Measurements from ENCODE around the gene PRAME.

DNA sequence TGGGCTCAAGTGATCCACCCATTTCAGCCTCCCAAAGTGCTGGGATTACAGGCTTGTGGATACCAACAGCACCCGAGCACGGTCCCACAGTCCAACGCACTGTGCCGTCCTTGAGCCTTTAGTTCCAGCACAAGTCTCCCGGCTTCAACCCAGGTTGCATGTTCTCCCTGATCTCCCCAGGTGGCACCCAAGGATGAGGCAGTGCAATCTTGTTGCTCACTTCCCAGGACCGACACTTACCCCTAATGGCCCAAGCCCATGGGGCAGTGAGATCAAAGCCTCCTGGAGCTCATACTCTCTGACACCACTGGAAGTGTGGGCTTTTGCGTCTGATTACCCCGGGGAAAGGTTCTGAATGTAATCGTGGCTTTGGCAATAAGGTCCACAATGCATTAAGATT is 3.5 kb downstream of the PRAME start:
- TF ChIP-seq EZH2 (IDR thresholded peaks at IDR 0.05; ENCODE audit: low read depth, unreplicated experiment) (no peak), CTCF (conservative IDR thresholded peaks at IDR 0.05; ENCODE audit: low read depth in 2 of 2) (no peak), ZNF114 (CRISPR knock-in tag; IDR thresholded peaks at IDR 0.05) (no peak), POLR2AphosphoS5 (IDR thresholded peaks at IDR 0.05; ENCODE audit: low read depth) (no peak), CREB1 (CRISPR knock-in tag; IDR thresholded peaks at IDR 0.05; ENCODE audit: low read depth) (no peak), REST (IDR thresholded peaks at IDR 0.05; ENCODE audit: unreplicated experiment) (no peak), EZH2phosphoT487 (IDR thresholded peaks at IDR 0.05; ENCODE audit: unreplicated experiment) (no peak), JUNB (IDR thresholded peaks at IDR 0.05; ENCODE audit: unreplicated experiment) (no peak), ZNF462 (CRISPR knock-in tag; IDR thresholded peaks at IDR 0.05) (no peak), STAT1 (IDR thresholded peaks at IDR 0.05; ENCODE audit: unreplicated experiment) (no peak)
